Neuronal stem cell (in vitro differentiated cells): ENCODE data around the gene DIP2B.

Experiments
- DNase-seq: peaks from one replicate; pipeline ENCODE4 v3.0.0-alpha.2; 2013; ENCODE audit warnings: low spot score
- H2AFZ ChIP-seq: one replicate; pipeline ENCODE4 v1.6.1; 2013; ENCODE audit warnings: mild to moderate bottlenecking, low read length, inconsistent platforms
- H2AK5ac ChIP-seq: 2 replicates; pipeline ENCODE4 v1.6.1; 2013; ENCODE audit warnings: low read depth, mild to moderate bottlenecking, inconsistent platforms, low read length, moderate library complexity, mixed read lengths
- H2BK120ac ChIP-seq: 2 replicates; pipeline ENCODE4 v1.6.1; 2013; ENCODE audit warnings: low read depth, mild to moderate bottlenecking, inconsistent platforms, low read length, moderate library complexity, mixed read lengths
- H2BK12ac ChIP-seq: one replicate; pipeline ENCODE4 v1.6.1; 2013; ENCODE audit warnings: low read length, inconsistent platforms
- H2BK15ac ChIP-seq: 2 replicates; pipeline ENCODE4 v1.6.1; 2013; ENCODE audit warnings: mild to moderate bottlenecking, low read length, inconsistent platforms, mixed read lengths
- H2BK5ac ChIP-seq: one replicate; pipeline ENCODE4 v1.6.1; 2013; ENCODE audit warnings: inconsistent platforms, mild to moderate bottlenecking, low read length, moderate library complexity
- H3K14ac ChIP-seq: one replicate; pipeline ENCODE4 v1.6.1; 2013; ENCODE audit warnings: low read length, inconsistent platforms
- H3K18ac ChIP-seq: 2 replicates; pipeline ENCODE4 v1.6.1; 2013; ENCODE audit warnings: low read length, inconsistent platforms
- H3K23ac ChIP-seq: 2 replicates; pipeline ENCODE4 v1.6.1; 2013; ENCODE audit warnings: low read depth, mild to moderate bottlenecking, mixed read lengths, low read length, inconsistent platforms; ENCODE audit not compliant: poor library complexity
- H3K27ac ChIP-seq: replicated peaks from 3 replicates; pipeline ENCODE4 v1.5.1; 2013; ENCODE audit warnings: low read length, inconsistent platforms
- H3K27me3 ChIP-seq, 3 experiments: 2 replicates each; pipeline ENCODE4 v1.6.1; 2013; ENCODE audit warnings: low read length in 3 of 3, mild to moderate bottlenecking in 2 of 3, inconsistent platforms in 1 of 3, low read depth in 1 of 3, mixed read lengths in 1 of 3, moderate library complexity in 1 of 3; ENCODE audit not compliant: control insufficient read depth in 3 of 3, insufficient read depth in 3 of 3
- H3K36me3 ChIP-seq, 2 donors: replicated peaks in 1 of 2; 2 replicates each; pipeline ENCODE4 v1.6.1; 2013; ENCODE audit warnings: low read length in 2 of 2; ENCODE audit not compliant: control insufficient read depth in 2 of 2, insufficient read depth in 2 of 2
- H3K4ac ChIP-seq: 2 replicates; pipeline ENCODE4 v1.6.1; 2013; ENCODE audit warnings: inconsistent platforms, mild to moderate bottlenecking, low read length, moderate library complexity
- H3K4me1 ChIP-seq, 2 donors: 1 replicate in 1 of 2; 2 replicates in 1 of 2; pipeline ENCODE4 v1.6.1; 2013; ENCODE audit warnings: low read length in 2 of 2, low read depth in 1 of 2; ENCODE audit not compliant: control insufficient read depth in 2 of 2, insufficient read depth in 1 of 2
- H3K4me2 ChIP-seq: one replicate; pipeline ENCODE4 v1.6.1; 2013; ENCODE audit warnings: mild to moderate bottlenecking, low read length, inconsistent platforms; ENCODE audit not compliant: insufficient read depth, poor library complexity, severe bottlenecking
- H3K4me3 ChIP-seq, 2 donors: 2 replicates each; pipeline ENCODE4 v1.5.1; 2013; ENCODE audit warnings: low read length in 2 of 2, mild to moderate bottlenecking in 2 of 2, inconsistent platforms in 1 of 2, moderate library complexity in 1 of 2
- H3K79me1 ChIP-seq: one replicate; pipeline ENCODE4 v1.6.1; 2013; ENCODE audit warnings: low read depth, mild to moderate bottlenecking, inconsistent platforms, low read length, moderate library complexity
- H3K9ac ChIP-seq: one replicate; pipeline ENCODE4 v1.6.1; 2013; ENCODE audit warnings: mild to moderate bottlenecking, low read depth, low read length, inconsistent platforms; ENCODE audit not compliant: poor library complexity
- H3K9me3 ChIP-seq, 2 donors: replicated peaks in 1 of 2; 2 replicates each; pipeline versions ENCODE3 to v1.6.1; 2013; ENCODE audit warnings: low read length in 2 of 2, mild to moderate bottlenecking in 2 of 2, inconsistent platforms in 1 of 2, low read depth in 1 of 2, mixed read lengths in 1 of 2, moderate library complexity in 1 of 2; ENCODE audit not compliant: control insufficient read depth in 2 of 2, insufficient read depth in 1 of 2
- H4K8ac ChIP-seq: one replicate; pipeline ENCODE4 v1.6.1; 2013; ENCODE audit warnings: low read depth, mild to moderate bottlenecking, inconsistent platforms, low read length, moderate library complexity
- H4K91ac ChIP-seq: one replicate; pipeline ENCODE4 v1.6.1; 2013; ENCODE audit warnings: low read length, low read depth, mild to moderate bottlenecking, inconsistent platforms; ENCODE audit not compliant: poor library complexity
- WGBS, 2 donors: extraction: QIAGEN DNeasy Blood & Tissue Kit; methylation state at CpG; one replicate each; pipeline ENCODE4 v1.1.7; 2013; ENCODE audit warnings: missing lambda C conversion rate in 2 of 2, mixed read lengths in 1 of 2; ENCODE audit not compliant: insufficient read length in 2 of 2, insufficient replicate concordance in 1 of 2; ENCODE audit errors: extremely low coverage in 2 of 2; 5-methylcytosine and 5-hydroxymethylcytosine counted together

The DIP2B gene

DNA sequence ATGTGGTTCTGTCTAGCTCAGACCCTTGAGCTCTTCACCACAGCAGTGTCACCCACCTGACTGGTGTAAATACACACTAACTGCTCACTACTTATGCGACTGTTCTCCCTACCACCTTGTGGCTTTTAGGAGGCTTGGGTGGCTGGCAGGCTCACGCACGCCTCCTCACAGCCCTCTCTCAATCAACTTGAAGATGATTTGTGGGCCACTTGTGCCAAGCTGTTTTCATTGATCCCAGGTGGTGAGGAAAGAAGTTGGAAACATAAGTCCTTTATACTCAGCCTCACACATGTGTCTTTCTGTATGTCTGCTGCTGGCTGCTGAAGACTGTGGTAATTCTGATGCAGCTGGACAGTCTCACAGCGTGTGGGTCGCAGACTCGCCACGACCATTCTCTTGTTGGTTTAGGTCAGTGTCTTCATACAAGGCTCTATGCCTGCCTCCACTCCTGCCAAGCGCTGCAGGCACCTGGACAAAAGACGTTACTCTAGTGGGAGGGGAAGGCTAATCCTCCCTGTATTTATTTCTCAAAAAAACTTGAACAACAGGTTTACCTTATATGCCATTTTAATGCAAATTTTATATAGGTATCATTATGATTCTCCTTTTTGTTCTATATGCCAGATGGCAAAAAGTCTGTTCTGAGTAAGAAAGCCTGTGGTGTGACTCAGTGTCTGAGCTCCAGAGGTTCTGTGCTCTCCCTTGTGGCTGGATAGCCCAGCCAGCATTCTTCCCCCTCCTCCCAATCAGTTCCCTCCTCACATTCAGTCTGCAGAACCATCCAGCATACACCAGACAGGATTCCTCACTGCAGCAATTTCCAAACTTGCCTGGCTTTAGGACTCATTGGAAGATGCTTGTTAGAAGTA, 115.6 kb downstream of the DIP2B start:
- WGBS, 2 donors = no CpG with 5 or more reads among the region's 9 CpGs
- Histone ChIP-seq H3K18ac (peak overlapping the region; percentile 9), H3K36me3 (no peaks in the 10 kb centered on the region), H3K14ac (peak overlapping the region; percentile 12), H4K8ac (no peak overlapping the region), H3K79me1 (no peaks in the 10 kb centered on the region), H3K27ac (peak overlapping the region; percentile 77), H2BK15ac (no peak overlapping the region), H3K4ac (no peak overlapping the region), H3K27me3 (no peaks in the 10 kb centered on the region), H2AFZ (no peak overlapping the region), H2BK120ac (no peak overlapping the region), H3K4me1 (peaks cover 22 to 27% of the 10 kb centered on the region in 2 donors), H2BK12ac (no peak overlapping the region), H3K9me3 (no peaks in the 10 kb centered on the region), H2AK5ac (peak overlapping the region; percentile 77), H4K91ac (no peak overlapping the region), H3K4me3 (no peak overlapping the region), H3K9ac (peak overlapping the region; percentile 75), H2BK5ac (no peak overlapping the region), H3K23ac (no peak overlapping the region), H3K4me2 (no peak overlapping the region)
- DNase-seq = peak; percentile 27

- Histone ChIP-seq H2BK120ac (no peak overlapping the region), H3K18ac (no peak overlapping the region), H3K27me3 (no peaks in the 10 kb centered on the region), H2BK5ac (no peak overlapping the region), H2AK5ac (no peak overlapping the region), H3K36me3 (peaks cover 0 to 1% of the 10 kb centered on the region in 2 donors), H3K9ac (no peak overlapping the region), H3K4ac (no peak overlapping the region), H3K23ac (no peak overlapping the region), H3K4me1 (peaks cover 25 to 33% of the 10 kb centered on the region in 2 donors), H4K91ac (no peak overlapping the region), H3K4me2 (no peak overlapping the region), H2BK12ac (no peak overlapping the region), H3K9me3 (no peaks in the 10 kb centered on the region), H3K14ac (no peak overlapping the region), H3K27ac (peak overlapping the region; percentile 77), H3K4me3 (no peak overlapping the region), H3K79me1 (no peaks in the 10 kb centered on the region), H4K8ac (no peak overlapping the region), H2BK15ac (no peak overlapping the region), H2AFZ (no peak overlapping the region)
- WGBS, 2 donors = no CpG with 5 or more reads among the region's 1 CpG
- DNase-seq = no peak
These were observed 116.2 kb downstream of the DIP2B start for GRCh38 chr12:50620978-50621360.

- peak; percentile 24 for DNase-seq
- H3K14ac ChIP-seq = no peak overlapping the region
- peak overlapping the region; percentile 29 for H3K4me2 ChIP-seq
- no peak overlapping the region for H3K9ac ChIP-seq
- no peak overlapping the region for H4K91ac ChIP-seq
- H3K9me3 ChIP-seq = no peaks in the 10 kb centered on the region
- peaks cover 0 to 7% of the 10 kb centered on the region in 2 donors for H3K36me3 ChIP-seq
- no peak overlapping the region for H3K4ac ChIP-seq
- H3K79me1 ChIP-seq = no peaks in the 10 kb centered on the region
- no peak overlapping the region for H2BK5ac ChIP-seq
- no peak overlapping the region for H2BK120ac ChIP-seq
- H3K27ac ChIP-seq = peak overlapping the region; percentile 77
- no peak overlapping the region for H2BK12ac ChIP-seq
- no CpG with 5 or more reads among the region's 8 CpGs for WGBS, 2 donors
- no peak overlapping the region for H3K4me3 ChIP-seq
- H3K27me3 ChIP-seq = no peaks in the 10 kb centered on the region
- no peak overlapping the region for H2AFZ ChIP-seq
- H4K8ac ChIP-seq = no peak overlapping the region
- H3K4me1 ChIP-seq = peaks cover 25 to 37% of the 10 kb centered on the region in 2 donors
- H3K18ac ChIP-seq = no peak overlapping the region
- no peak overlapping the region for H2AK5ac ChIP-seq
- no peak overlapping the region for H2BK15ac ChIP-seq
- H3K23ac ChIP-seq = no peak overlapping the region
These were observed 116.9 kb downstream of the DIP2B start for GRCh38 chr12:50621399-50622300.
